HepG2 (cell line): Measurements from ENCODE around the gene CEP104. TPM values are rescaled to one million over a fixed set of nuclear protein-coding genes. Genes with fewer than 3 reads are reported as not detected.

ENCODE experiments used
- CHD2 ChIP-seq: IDR thresholded peaks from 2 replicates; pipeline ENCODE4 v1.6.1; 2011; ENCODE audit warnings: low read depth, low read length, improper control_type of control experiment
- EHMT2 ChIP-seq: fragments of 200-600 bp; sonication (generic); IDR thresholded peaks from 2 replicates; pipeline ENCODE4 v1.7.0; 2017; ENCODE audit warnings: antibody characterized with exemption, low read depth, low read length, borderline replicate concordance
- FOXA3 ChIP-seq: IDR thresholded peaks from 2 replicates; pipeline ENCODE4 v1.6.1; 2016; ENCODE audit warnings: missing genetic modification reagents, missing compliant biosample characterization
- FOXP1 ChIP-seq, 2 experiments: fragments of 450-650 bp in 1 of 2; IDR thresholded peaks; 2 replicates each; pipeline ENCODE4 v1.6.1; 2017 to 2018; ENCODE audit warnings: antibody characterized with exemption in 1 of 2
- HIVEP1 ChIP-seq: sonication (generic); formaldehyde crosslinking; IDR thresholded peaks from 2 replicates; pipeline ENCODE4 v1.4.0; 2020; ENCODE audit warnings: mild to moderate bottlenecking, missing genetic modification reagents
- JUNB ChIP-seq: sonication (generic); formaldehyde crosslinking; IDR thresholded peaks from 2 replicates; pipeline ENCODE4 v1.8.0; 2022; ENCODE audit warnings: missing genetic modification reagents, mild to moderate bottlenecking, borderline replicate concordance
- MAZ ChIP-seq, 2 experiments: sonication (generic) in 1 of 2; formaldehyde crosslinking in 1 of 2; IDR thresholded peaks; 2 replicates each; pipeline versions ENCODE4 v1.5.0 to v1.6.1; 2012 to 2020; ENCODE audit warnings: low read depth in 2 of 2, mild to moderate bottlenecking in 2 of 2, borderline replicate concordance in 1 of 2, improper control_type of control experiment in 1 of 2, low read length in 1 of 2, missing genetic modification reagents in 1 of 2, moderate library complexity in 1 of 2
- PITX1 ChIP-seq: sonication (generic); formaldehyde crosslinking; IDR thresholded peaks from 2 replicates; pipeline ENCODE4 v1.5.1; 2020; ENCODE audit warnings: mild to moderate bottlenecking, missing genetic modification reagents
- RBM39 ChIP-seq: fragments of 200-400 bp; formaldehyde crosslinking; IDR thresholded peaks from one replicate; pipeline ENCODE4 v1.6.1; 2018; ENCODE audit warnings: antibody characterized with exemption, mild to moderate bottlenecking, low read depth, low read length; ENCODE audit not compliant: poor library complexity, severe bottlenecking
- SAP130 ChIP-seq: IDR thresholded peaks from 2 replicates; pipeline ENCODE4 v1.6.1; 2016; ENCODE audit warnings: low read depth
- XRCC5 ChIP-seq: fragments of 200-400 bp; formaldehyde crosslinking; optimal IDR thresholded peaks from 2 replicates; pipeline ENCODE3; 2017; ENCODE audit warnings: mild to moderate bottlenecking, low read length
- ZNF12 ChIP-seq: sonication (generic); formaldehyde crosslinking; IDR thresholded peaks from 2 replicates; pipeline ENCODE4 v1.5.0; 2020; ENCODE audit warnings: missing genetic modification reagents
- polyA plus RNA-seq, 8 experiments: library from polyadenylated mRNA; depleted of rRNA in 3 of 8; stranded (reverse) in 7 of 8; unstranded in 1 of 8; fragments of >200 nt; fragmentation: Illumina TruSeq in 4 of 8; extraction: Trizol in 4 of 8; gene quantifications; 2 replicates each; pipeline versions ENCODE4 v1.2.1 to v1.2.3, GENCODE V29; 2011 to 2016; ENCODE audit warnings: low read depth in 4 of 8, missing spikeins in 1 of 8, mixed read lengths in 1 of 8; ENCODE audit not compliant: insufficient read depth in 1 of 8
- total RNA-seq, 5 experiments: library from RNA; depleted of rRNA; stranded (reverse); fragments of >200 nt; fragmentation: Illumina TruSeq; extraction: Trizol; gene quantifications; 2 replicates each; pipeline ENCODE4 v1.2.3, GENCODE V29; 2016; ENCODE audit warnings: low read depth in 1 of 5
- TF ChIP-seq, protein P1 (sequence below): sonication (generic); formaldehyde crosslinking; IDR thresholded peaks from 2 replicates; pipeline ENCODE4 v1.8.1; 2023; ENCODE audit warnings: mild to moderate bottlenecking, missing genetic modification reagents
- TF ChIP-seq, protein P2 (sequence below): sonication (generic); formaldehyde crosslinking; IDR thresholded peaks from 2 replicates; pipeline ENCODE4 v1.4.0; 2020; ENCODE audit warnings: missing genetic modification reagents
- TF ChIP-seq, protein P3 (sequence below): sonication (generic); formaldehyde crosslinking; IDR thresholded peaks from 2 replicates; pipeline ENCODE4 v1.4.0; 2020; ENCODE audit warnings: missing genetic modification reagents
- TF ChIP-seq, protein P4 (sequence below): sonication (generic); formaldehyde crosslinking; IDR thresholded peaks from 2 replicates; pipeline ENCODE4 v1.8.0; 2022; ENCODE audit warnings: mild to moderate bottlenecking, missing genetic modification reagents, borderline replicate concordance
- TF ChIP-seq, protein P5 (sequence below): IDR thresholded peaks from 2 replicates; pipeline ENCODE4 v1.6.1; 2018; ENCODE audit warnings: missing genetic modification reagents

The CEP104 gene
- total and polyA plus RNA-seq, 2 of the 13 experiments (the other 11 are each of a cell fraction or from before 2014, with no cell fraction given) = 20.4 to 30.1 TPM

DNA sequence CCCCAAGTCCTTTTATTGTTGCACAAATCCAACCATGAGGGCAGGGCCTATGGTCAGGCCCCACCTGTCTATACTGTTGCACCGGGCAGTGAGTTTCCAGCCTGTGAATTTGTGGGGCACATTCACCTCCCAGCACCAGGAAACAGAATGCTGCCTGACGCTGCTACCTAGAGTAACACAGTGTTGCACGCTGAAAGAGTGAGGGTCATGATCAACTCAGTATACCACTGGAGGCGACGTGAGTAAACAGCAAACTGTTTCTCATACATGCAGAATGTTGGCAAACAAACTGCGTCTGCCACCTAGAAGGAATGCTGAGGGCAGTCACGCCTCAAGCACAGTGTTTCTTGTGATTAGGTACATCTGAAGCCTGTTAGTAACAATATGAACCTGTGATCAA, 47.3 kb downstream of the CEP104 start (continued):
- TF ChIP-seq, protein P1, sequence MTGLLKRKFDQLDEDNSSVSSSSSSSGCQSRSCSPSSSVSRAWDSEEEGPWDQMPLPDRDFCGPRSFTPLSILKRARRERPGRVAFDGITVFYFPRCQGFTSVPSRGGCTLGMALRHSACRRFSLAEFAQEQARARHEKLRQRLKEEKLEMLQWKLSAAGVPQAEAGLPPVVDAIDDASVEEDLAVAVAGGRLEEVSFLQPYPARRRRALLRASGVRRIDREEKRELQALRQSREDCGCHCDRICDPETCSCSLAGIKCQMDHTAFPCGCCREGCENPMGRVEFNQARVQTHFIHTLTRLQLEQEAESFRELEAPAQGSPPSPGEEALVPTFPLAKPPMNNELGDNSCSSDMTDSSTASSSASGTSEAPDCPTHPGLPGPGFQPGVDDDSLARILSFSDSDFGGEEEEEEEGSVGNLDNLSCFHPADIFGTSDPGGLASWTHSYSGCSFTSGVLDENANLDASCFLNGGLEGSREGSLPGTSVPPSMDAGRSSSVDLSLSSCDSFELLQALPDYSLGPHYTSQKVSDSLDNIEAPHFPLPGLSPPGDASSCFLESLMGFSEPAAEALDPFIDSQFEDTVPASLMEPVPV = no peak
- no peak for TF ChIP-seq EHMT2
- peak; percentile 28; the same call in 1 of the 2 replicates for TF ChIP-seq FOXA3 (CRISPR knock-in tag)
- TF ChIP-seq, protein P2, sequence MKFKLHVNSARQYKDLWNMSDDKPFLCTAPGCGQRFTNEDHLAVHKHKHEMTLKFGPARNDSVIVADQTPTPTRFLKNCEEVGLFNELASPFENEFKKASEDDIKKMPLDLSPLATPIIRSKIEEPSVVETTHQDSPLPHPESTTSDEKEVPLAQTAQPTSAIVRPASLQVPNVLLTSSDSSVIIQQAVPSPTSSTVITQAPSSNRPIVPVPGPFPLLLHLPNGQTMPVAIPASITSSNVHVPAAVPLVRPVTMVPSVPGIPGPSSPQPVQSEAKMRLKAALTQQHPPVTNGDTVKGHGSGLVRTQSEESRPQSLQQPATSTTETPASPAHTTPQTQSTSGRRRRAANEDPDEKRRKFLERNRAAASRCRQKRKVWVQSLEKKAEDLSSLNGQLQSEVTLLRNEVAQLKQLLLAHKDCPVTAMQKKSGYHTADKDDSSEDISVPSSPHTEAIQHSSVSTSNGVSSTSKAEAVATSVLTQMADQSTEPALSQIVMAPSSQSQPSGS (CRISPR knock-in tag) = no peak
- TF ChIP-seq, protein P3, sequence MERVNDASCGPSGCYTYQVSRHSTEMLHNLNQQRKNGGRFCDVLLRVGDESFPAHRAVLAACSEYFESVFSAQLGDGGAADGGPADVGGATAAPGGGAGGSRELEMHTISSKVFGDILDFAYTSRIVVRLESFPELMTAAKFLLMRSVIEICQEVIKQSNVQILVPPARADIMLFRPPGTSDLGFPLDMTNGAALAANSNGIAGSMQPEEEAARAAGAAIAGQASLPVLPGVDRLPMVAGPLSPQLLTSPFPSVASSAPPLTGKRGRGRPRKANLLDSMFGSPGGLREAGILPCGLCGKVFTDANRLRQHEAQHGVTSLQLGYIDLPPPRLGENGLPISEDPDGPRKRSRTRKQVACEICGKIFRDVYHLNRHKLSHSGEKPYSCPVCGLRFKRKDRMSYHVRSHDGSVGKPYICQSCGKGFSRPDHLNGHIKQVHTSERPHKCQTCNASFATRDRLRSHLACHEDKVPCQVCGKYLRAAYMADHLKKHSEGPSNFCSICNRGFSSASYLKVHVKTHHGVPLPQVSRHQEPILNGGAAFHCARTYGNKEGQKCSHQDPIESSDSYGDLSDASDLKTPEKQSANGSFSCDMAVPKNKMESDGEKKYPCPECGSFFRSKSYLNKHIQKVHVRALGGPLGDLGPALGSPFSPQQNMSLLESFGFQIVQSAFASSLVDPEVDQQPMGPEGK (CRISPR knock-in tag) = no peak
- no peak for TF ChIP-seq CHD2
- 0 out of 2 replicates have a peak, but pooled peaks have one; percentile 29 for TF ChIP-seq SAP130 (CRISPR knock-in tag)
- TF ChIP-seq, protein P4, sequence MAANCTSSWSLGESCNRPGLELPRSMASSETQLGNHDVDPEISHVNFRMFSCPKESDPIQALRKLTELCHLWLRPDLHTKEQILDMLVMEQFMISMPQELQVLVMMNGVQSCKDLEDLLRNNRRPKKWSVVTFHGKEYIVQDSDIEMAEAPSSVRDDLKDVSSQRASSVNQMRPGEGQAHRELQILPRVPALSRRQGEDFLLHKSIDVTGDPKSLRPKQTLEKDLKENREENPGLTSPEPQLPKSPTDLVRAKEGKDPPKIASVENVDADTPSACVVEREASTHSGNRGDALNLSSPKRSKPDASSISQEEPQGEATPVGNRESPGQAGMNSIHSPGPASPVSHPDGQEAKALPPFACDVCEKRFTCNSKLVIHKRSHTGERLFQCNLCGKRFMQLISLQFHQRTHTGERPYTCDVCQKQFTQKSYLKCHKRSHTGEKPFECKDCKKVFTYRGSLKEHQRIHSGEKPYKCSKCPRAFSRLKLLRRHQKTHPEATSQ (CRISPR knock-in tag) = no peak
- TF ChIP-seq XRCC5 = no peak
- peak; percentile 57; the same call in 1 of the 2 replicates for TF ChIP-seq ZNF12
- no peak for TF ChIP-seq MAZ (IDR thresholded peaks at IDR 0.05; ENCODE audit: borderline replicate concordance, low read depth, low read length)
- TF ChIP-seq MAZ (CRISPR knock-in tag; IDR thresholded peaks at IDR 0.05; ENCODE audit: low read depth) = no peak
- no peak for TF ChIP-seq HIVEP1 (CRISPR knock-in tag)
- TF ChIP-seq FOXP1 (IDR thresholded peaks at IDR 0.05) = no peak
- peak; percentile 59; the same call in 1 of the 2 replicates for TF ChIP-seq FOXP1 (CRISPR knock-in tag; IDR thresholded peaks at IDR 0.05)
- TF ChIP-seq JUNB = no peak
- TF ChIP-seq, protein P5, sequence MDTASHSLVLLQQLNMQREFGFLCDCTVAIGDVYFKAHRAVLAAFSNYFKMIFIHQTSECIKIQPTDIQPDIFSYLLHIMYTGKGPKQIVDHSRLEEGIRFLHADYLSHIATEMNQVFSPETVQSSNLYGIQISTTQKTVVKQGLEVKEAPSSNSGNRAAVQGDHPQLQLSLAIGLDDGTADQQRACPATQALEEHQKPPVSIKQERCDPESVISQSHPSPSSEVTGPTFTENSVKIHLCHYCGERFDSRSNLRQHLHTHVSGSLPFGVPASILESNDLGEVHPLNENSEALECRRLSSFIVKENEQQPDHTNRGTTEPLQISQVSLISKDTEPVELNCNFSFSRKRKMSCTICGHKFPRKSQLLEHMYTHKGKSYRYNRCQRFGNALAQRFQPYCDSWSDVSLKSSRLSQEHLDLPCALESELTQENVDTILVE (CRISPR knock-in tag) = no peak
- no peak for TF ChIP-seq RBM39
- TF ChIP-seq PITX1 (CRISPR knock-in tag) = no peak
